ENCODE data around the gene REG3G.

The REG3G gene

GRCh38 chr2:78999406-78999805 is 26.1 kb upstream of the REG3G start:
- DNase-seq (ENCODE audit: insufficient read length, low spot score) = no peak
- TF ChIP-seq CTCF (IDR thresholded peaks at IDR 0.05; ENCODE audit: insufficient read depth, missing control alignments) = peak; percentile 47
- no peak for FAIRE-seq

GRCh38 chr2:79000008-79000576 is 25.4 kb upstream of the REG3G start:
- TF ChIP-seq CTCF (IDR thresholded peaks at IDR 0.05; ENCODE audit: insufficient read depth, missing control alignments) = no peak
- no peak for FAIRE-seq
- no peak for DNase-seq (ENCODE audit: insufficient read length, low spot score)

- no peak for DNase-seq (ENCODE audit: insufficient read length, low spot score)
- no peak for TF ChIP-seq CTCF (IDR thresholded peaks at IDR 0.05; ENCODE audit: insufficient read depth, missing control alignments)
- FAIRE-seq = no peak
Observed at GRCh38 chr2:79001285-79001684, 24.2 kb upstream of the REG3G start.

GRCh38 chr2:79004680-79005079 is 20.8 kb upstream of the REG3G start:
- TF ChIP-seq CTCF (IDR thresholded peaks at IDR 0.05; ENCODE audit: insufficient read depth, missing control alignments) = no peak
- DNase-seq (ENCODE audit: insufficient read length, low spot score) (no peak), FAIRE-seq (no peak)

- no peak for FAIRE-seq
- no peak for DNase-seq (ENCODE audit: insufficient read length, low spot score)
- TF ChIP-seq CTCF (IDR thresholded peaks at IDR 0.05; ENCODE audit: insufficient read depth, missing control alignments) = no peak
Observed at GRCh38 chr2:79005216-79005615, 20.3 kb upstream of the REG3G start.

- FAIRE-seq (no peak), DNase-seq (ENCODE audit: insufficient read length, low spot score) (no peak)
- no peak for TF ChIP-seq CTCF (IDR thresholded peaks at IDR 0.05; ENCODE audit: insufficient read depth, missing control alignments)
Observed at GRCh38 chr2:79009388-79009787, 16.1 kb upstream of the REG3G start.

GRCh38 chr2:79011496-79011895 is 14.0 kb upstream of the REG3G start:
- FAIRE-seq (no peak), DNase-seq (ENCODE audit: insufficient read length, low spot score) (no peak)
- no peak for TF ChIP-seq CTCF (IDR thresholded peaks at IDR 0.05; ENCODE audit: insufficient read depth, missing control alignments)

All from D721Med (cell line).